GM20431 (cell line): ENCODE data around the gene TM2D1.
"Not testable (repeated sequence)": the region's sequence is repeated elsewhere in the genome, so short reads cannot be mapped to it uniquely, and the experiment has no call there.

Experiments
- in situ Hi-C: fragments of 300-500 bp; cut with MseI, MboI; formaldehyde crosslinking; loops from one replicate; pipeline ENCODE4 v1.15.0; 2020; ENCODE audit warnings: low sequenced_read_pairs; ENCODE audit not compliant: unreplicated experiment

Gene TM2D1

GRCh38 chr1:61724813-61725694, at the start of gene TM2D1:
Gene TM2D1, minus strand, starts transcription at chr1:61725141. Its CDS starts 21 bp downstream, at chr1:61725120.
- in situ Hi-C loops: no loop called here

GRCh38 chr1:61770131-61770530, 45.2 kb upstream of the TM2D1 start:
- in situ Hi-C loops: no loop called here

- in situ Hi-C loops: no loop called here
Observed at GRCh38 chr1:61757950-61758349, 33.0 kb upstream of the TM2D1 start.

- in situ Hi-C loops: no loop called here
Observed at GRCh38 chr1:61756773-61757172, 31.8 kb upstream of the TM2D1 start.

- in situ Hi-C loops: no loop called here
Observed at GRCh38 chr1:61754545-61754944, 29.6 kb upstream of the TM2D1 start.

GRCh38 chr1:61753998-61754508, 29.1 kb upstream of the TM2D1 start:
- in situ Hi-C loops: no loop called here

GRCh38 chr1:61752921-61753389, 28.0 kb upstream of the TM2D1 start:
- in situ Hi-C loops: no loop called here

- in situ Hi-C loops: no loop called here
Observed at GRCh38 chr1:61749574-61749973, 24.6 kb upstream of the TM2D1 start.

GRCh38 chr1:61748566-61748965, 23.6 kb upstream of the TM2D1 start:
- in situ Hi-C loops: no loop called here

- in situ Hi-C loops: no loop called here
Observed at GRCh38 chr1:61746813-61747212, 21.9 kb upstream of the TM2D1 start.

- in situ Hi-C loops: no loop called here
Observed at GRCh38 chr1:61743716-61744580, 19.0 kb upstream of the TM2D1 start.

- in situ Hi-C loops: no loop called here
Observed at GRCh38 chr1:61743431-61743705, 18.4 kb upstream of the TM2D1 start.

GRCh38 chr1:61742620-61743430, 17.9 kb upstream of the TM2D1 start:
- in situ Hi-C loops: no loop called here

GRCh38 chr1:61741711-61742619, 17.0 kb upstream of the TM2D1 start, which contains the start of gene PATJ:
Gene PATJ, plus strand, starts transcription at chr1:61742480. Its CDS starts 20,413 bp downstream, at chr1:61762893.
- in situ Hi-C loops: no loop called here

GRCh38 chr1:61740751-61741700, 16.1 kb upstream of the TM2D1 start:
- in situ Hi-C loops: no loop called here

- in situ Hi-C loops: no loop called here
Observed at GRCh38 chr1:61732726-61733125, 7.8 kb upstream of the TM2D1 start.

GRCh38 chr1:61730679-61731078, 5.7 kb upstream of the TM2D1 start:
- in situ Hi-C loops: not testable (repeated sequence)

- in situ Hi-C loops: no loop called here
Observed at GRCh38 chr1:61727544-61727943, 2.6 kb upstream of the TM2D1 start.
